K562 (cell line): ENCODE results near the gene C4A. TPM values are rescaled to one million over a fixed set of nuclear protein-coding genes. Genes with fewer than 3 reads are reported as not detected.

Experiments
- E2F3 ChIP-seq: fragments of 250-450 bp; sonication (Bioruptor Pico); IDR thresholded peaks from 2 replicates; pipeline ENCODE4 v1.4.0; 2020; ENCODE audit warnings: mild to moderate bottlenecking
- KDM5B ChIP-seq: fragments of 200-600 bp; sonication (generic); IDR thresholded peaks from 2 replicates; pipeline ENCODE4 v1.6.1; 2012; ENCODE audit warnings: low read depth, mild to moderate bottlenecking, moderate library complexity, low read length, control low read depth, inconsistent platforms; ENCODE audit not compliant: insufficient replicate concordance
- POLR3A ChIP-seq: IDR thresholded peaks from 2 replicates; pipeline ENCODE4 v1.6.1; 2011; ENCODE audit warnings: borderline replicate concordance, mild to moderate bottlenecking, moderate library complexity; ENCODE audit not compliant: insufficient read length, insufficient read depth; ENCODE audit errors: extremely low read depth
- PRPF4 ChIP-seq: fragments of 200-400 bp; formaldehyde crosslinking; IDR thresholded peaks from one replicate; pipeline ENCODE4 v1.6.1; 2017; ENCODE audit warnings: low read length, low read depth, mild to moderate bottlenecking; ENCODE audit not compliant: insufficient read depth, poor library complexity, severe bottlenecking
- RBM15 ChIP-seq: fragments of 200-400 bp; formaldehyde crosslinking; IDR thresholded peaks from 2 replicates; pipeline ENCODE4 v1.6.1; 2018; ENCODE audit warnings: mild to moderate bottlenecking, low read length, moderate library complexity; ENCODE audit not compliant: insufficient read depth
- SRSF7 ChIP-seq: fragments of 200-400 bp; formaldehyde crosslinking; optimal IDR thresholded peaks from 2 replicates; pipeline ENCODE3; 2017; ENCODE audit warnings: mild to moderate bottlenecking, low read depth, low read length
- TARDBP ChIP-seq: fragments of 450-650 bp; IDR thresholded peaks from 2 replicates; pipeline ENCODE4 v1.6.1; 2016
- TFAM ChIP-seq: fragments of 250-450 bp; sonication (Bioruptor Pico); conservative IDR thresholded peaks from 2 replicates; pipeline ENCODE4 v1.5.0; 2021; ENCODE audit warnings: mild to moderate bottlenecking, moderate library complexity
- TSC22D4 ChIP-seq: fragments of 450-650 bp; IDR thresholded peaks from 2 replicates; pipeline ENCODE4 v1.6.1; 2016; ENCODE audit warnings: missing genetic modification characterization, missing biosample characterization, control low read depth
- ZBTB12 ChIP-seq: fragments of 250-450 bp; sonication (Bioruptor Pico); IDR thresholded peaks from 2 replicates; pipeline ENCODE4 v1.4.0; 2020
- ZNF12 ChIP-seq: sonication (generic); formaldehyde crosslinking; IDR thresholded peaks from 2 replicates; pipeline ENCODE4 v1.4.0; 2020; ENCODE audit warnings: mild to moderate bottlenecking, missing genetic modification reagents
- ZNF324 ChIP-seq: fragments of 250-450 bp; sonication (Bioruptor Pico); IDR thresholded peaks from 2 replicates; pipeline ENCODE4 v1.4.0; 2020; ENCODE audit warnings: mild to moderate bottlenecking
- ZNF41 ChIP-seq: fragments of 250-450 bp; sonication (Bioruptor Pico); conservative IDR thresholded peaks from 2 replicates; pipeline ENCODE4 v1.4.0; 2020; ENCODE audit warnings: mild to moderate bottlenecking
- ZNF431 ChIP-seq: sonication (generic); formaldehyde crosslinking; IDR thresholded peaks from 2 replicates; pipeline ENCODE4 v1.8.0; 2022; ENCODE audit warnings: mild to moderate bottlenecking, missing genetic modification reagents
- ZNF551 ChIP-seq: fragments of 250-450 bp; sonication (Bioruptor Pico); IDR thresholded peaks from 2 replicates; pipeline ENCODE4 v1.5.0; 2021; ENCODE audit warnings: mild to moderate bottlenecking, moderate library complexity
- ZNF583 ChIP-seq: fragments of 250-450 bp; sonication (Bioruptor Pico); IDR thresholded peaks from 2 replicates; pipeline ENCODE4 v1.4.0; 2020
- ZNF707 ChIP-seq: fragments of 250-450 bp; sonication (Bioruptor Pico); conservative IDR thresholded peaks from 2 replicates; pipeline ENCODE4 v1.8.0; 2022; ENCODE audit warnings: inconsistent platforms, mild to moderate bottlenecking, moderate library complexity
- polyA plus RNA-seq, 8 experiments: library from polyadenylated mRNA; depleted of rRNA in 4 of 8; stranded (reverse) in 5 of 8; unstranded in 3 of 8; fragments of >200 nt; fragmentation: Nextera tagmentation in 2 of 8; fragmentation: Illumina TruSeq in 1 of 8; extraction: Ambion mirVana in 2 of 8; extraction: Trizol in 1 of 8; gene quantifications; 2 replicates each; pipeline versions ENCODE4 v1.2.1 to v1.2.3, GENCODE V29; 2011 to 2014; ENCODE audit warnings: inconsistent platforms in 1 of 8, missing spikeins in 1 of 8
- total RNA-seq, 7 experiments: library from RNA; depleted of rRNA in 6 of 7; stranded (reverse); fragments of >200 nt in 6 of 7; fragmentation: Illumina TruSeq in 2 of 7; extraction: Trizol in 2 of 7; gene quantifications; 2 replicates each; pipeline versions ENCODE4 v1.2.1 to v1.2.3, GENCODE V29; 2011 to 2021; ENCODE audit warnings: low replicate concordance in 1 of 7
- TF ChIP-seq, protein P1 (sequence below), 2 experiments: fragments of 450-650 bp; IDR thresholded peaks; 2 replicates each; pipeline ENCODE4 v1.6.1; 2016
- TF ChIP-seq, protein P2 (sequence below): fragments of 450-650 bp; formaldehyde crosslinking; IDR thresholded peaks from 2 replicates; pipeline ENCODE4 v1.4.0; 2022; ENCODE audit warnings: missing genetic modification characterization
- TF ChIP-seq, protein P3 (sequence below), 2 experiments: fragments of 450-650 bp in 1 of 2; sonication (generic) in 1 of 2; formaldehyde crosslinking in 1 of 2; IDR thresholded peaks in 1 of 2; conservative IDR thresholded peaks in 1 of 2; 2 replicates each; pipeline versions ENCODE4 v1.6.1 to v1.8.1; 2016 to 2023; ENCODE audit warnings: mild to moderate bottlenecking in 2 of 2, moderate library complexity in 2 of 2, inconsistent platforms in 1 of 2, missing genetic modification reagents in 1 of 2
- TF ChIP-seq, protein P4 (sequence below): IDR thresholded peaks from 2 replicates; pipeline ENCODE4 v1.6.1; 2011; ENCODE audit warnings: borderline replicate concordance, low read depth, mild to moderate bottlenecking, moderate library complexity, low read length; ENCODE audit not compliant: insufficient read depth, poor library complexity, severe bottlenecking

The C4A gene
- total and polyA plus RNA-seq, 9 of the 15 experiments (the other 6 are each of a cell fraction or from before 2014, with no cell fraction given) = 0.27 to 7.6 (median 5.0) TPM

DNA sequence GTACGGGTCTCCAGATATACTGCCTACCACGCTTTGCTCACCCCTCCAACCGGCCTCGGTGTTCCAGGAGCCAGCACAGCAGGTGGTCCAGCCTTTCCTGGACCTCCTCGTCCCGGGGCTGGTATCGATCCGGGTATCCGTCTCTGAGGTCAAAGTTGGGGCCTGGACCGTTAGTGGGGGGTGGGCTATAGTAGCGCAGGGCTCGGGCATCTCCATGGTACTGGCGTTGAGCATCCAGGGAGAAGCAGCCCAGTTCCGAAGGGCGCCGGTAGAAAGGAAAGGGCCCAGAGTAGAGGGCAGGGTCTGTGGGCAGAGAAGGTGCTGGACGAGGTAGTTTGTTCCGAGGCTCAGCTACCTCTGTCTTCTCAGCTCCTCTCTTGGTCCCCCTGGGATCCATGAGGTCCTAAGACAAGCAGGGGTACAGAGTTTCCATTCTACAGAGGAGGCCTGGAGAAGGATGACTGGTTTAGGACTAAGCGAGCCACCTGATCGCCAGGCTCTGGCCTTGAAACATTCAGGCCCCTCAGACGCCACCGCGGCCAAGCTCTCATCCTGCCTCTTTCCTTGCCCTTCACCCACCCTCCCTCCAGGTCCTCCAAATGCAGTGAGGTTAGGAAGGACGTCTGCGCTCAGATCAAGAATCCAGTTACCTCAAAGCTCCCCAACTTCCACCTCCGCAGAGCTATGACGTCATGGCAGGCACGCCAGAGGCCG is 10.4 kb upstream of the C4A start (continued):
- TF ChIP-seq KDM5B (no peak), TSC22D4 (tag) (no peak), ZNF583 (CRISPR knock-in tag) (peak; percentile 86), PRPF4 (no peak), TARDBP (no peak), RBM15 (no peak), ZNF551 (CRISPR knock-in tag) (no peak), ZNF707 (peak; percentile 56; the same call in 1 of the 2 replicates), TFAM (no peak), SRSF7 (no peak), ZNF12 (CRISPR knock-in tag) (no peak; the same call in none of the 2 replicates), ZBTB12 (no peak), E2F3 (CRISPR knock-in tag) (no peak), ZNF431 (peak; percentile 27; the same call in 1 of the 2 replicates), ZNF324 (CRISPR knock-in tag) (no peak), POLR3A (no peak), ZNF41 (CRISPR knock-in tag) (peak; percentile 82)
- TF ChIP-seq, protein P1, sequence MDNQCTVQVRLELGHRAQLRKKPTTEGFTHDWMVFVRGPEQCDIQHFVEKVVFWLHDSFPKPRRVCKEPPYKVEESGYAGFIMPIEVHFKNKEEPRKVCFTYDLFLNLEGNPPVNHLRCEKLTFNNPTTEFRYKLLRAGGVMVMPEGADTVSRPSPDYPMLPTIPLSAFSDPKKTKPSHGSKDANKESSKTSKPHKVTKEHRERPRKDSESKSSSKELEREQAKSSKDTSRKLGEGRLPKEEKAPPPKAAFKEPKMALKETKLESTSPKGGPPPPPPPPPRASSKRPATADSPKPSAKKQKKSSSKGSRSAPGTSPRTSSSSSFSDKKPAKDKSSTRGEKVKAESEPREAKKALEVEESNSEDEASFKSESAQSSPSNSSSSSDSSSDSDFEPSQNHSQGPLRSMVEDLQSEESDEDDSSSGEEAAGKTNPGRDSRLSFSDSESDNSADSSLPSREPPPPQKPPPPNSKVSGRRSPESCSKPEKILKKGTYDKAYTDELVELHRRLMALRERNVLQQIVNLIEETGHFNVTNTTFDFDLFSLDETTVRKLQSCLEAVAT (IDR thresholded peaks at IDR 0.05) = peak; percentile 44 to 82; a peak in 2 of 4 replicates
- TF ChIP-seq, protein P2, sequence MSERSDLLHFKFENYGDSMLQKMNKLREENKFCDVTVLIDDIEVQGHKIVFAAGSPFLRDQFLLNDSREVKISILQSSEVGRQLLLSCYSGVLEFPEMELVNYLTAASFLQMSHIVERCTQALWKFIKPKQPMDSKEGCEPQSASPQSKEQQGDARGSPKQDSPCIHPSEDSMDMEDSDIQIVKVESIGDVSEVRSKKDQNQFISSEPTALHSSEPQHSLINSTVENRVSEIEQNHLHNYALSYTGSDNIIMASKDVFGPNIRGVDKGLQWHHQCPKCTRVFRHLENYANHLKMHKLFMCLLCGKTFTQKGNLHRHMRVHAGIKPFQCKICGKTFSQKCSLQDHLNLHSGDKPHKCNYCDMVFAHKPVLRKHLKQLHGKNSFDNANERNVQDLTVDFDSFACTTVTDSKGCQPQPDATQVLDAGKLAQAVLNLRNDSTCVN (CRISPR knock-in tag) = peak; percentile 73; the same call in 1 of the 2 replicates
- TF ChIP-seq, protein P3, sequence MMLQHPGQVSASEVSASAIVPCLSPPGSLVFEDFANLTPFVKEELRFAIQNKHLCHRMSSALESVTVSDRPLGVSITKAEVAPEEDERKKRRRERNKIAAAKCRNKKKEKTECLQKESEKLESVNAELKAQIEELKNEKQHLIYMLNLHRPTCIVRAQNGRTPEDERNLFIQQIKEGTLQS (IDR thresholded peaks at IDR 0.05) = no peak
- TF ChIP-seq, protein P3 (CRISPR knock-in tag; conservative IDR thresholded peaks at IDR 0.05) = no peak
- TF ChIP-seq, protein P4, sequence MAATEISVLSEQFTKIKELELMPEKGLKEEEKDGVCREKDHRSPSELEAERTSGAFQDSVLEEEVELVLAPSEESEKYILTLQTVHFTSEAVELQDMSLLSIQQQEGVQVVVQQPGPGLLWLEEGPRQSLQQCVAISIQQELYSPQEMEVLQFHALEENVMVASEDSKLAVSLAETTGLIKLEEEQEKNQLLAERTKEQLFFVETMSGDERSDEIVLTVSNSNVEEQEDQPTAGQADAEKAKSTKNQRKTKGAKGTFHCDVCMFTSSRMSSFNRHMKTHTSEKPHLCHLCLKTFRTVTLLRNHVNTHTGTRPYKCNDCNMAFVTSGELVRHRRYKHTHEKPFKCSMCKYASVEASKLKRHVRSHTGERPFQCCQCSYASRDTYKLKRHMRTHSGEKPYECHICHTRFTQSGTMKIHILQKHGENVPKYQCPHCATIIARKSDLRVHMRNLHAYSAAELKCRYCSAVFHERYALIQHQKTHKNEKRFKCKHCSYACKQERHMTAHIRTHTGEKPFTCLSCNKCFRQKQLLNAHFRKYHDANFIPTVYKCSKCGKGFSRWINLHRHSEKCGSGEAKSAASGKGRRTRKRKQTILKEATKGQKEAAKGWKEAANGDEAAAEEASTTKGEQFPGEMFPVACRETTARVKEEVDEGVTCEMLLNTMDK = no peak
